HG03565 (cell line): ENCODE results near the gene DNAJB12.
"Not testable (repeated sequence)": the region's sequence is repeated elsewhere in the genome, so short reads cannot be mapped to it uniquely, and the experiment has no call there.

Source experiments
- ATAC-seq: cut with Tn5 transposase; IDR thresholded peaks from one replicate; pipeline ENCODE4 v1.9.1; 2021; ENCODE audit warnings: mild to moderate bottlenecking, moderate library complexity; ENCODE audit not compliant: unreplicated experiment

DNAJB12 gene

GRCh38 chr10:72353965-72354355 is 759 bp downstream of the DNAJB12 start:
- no peak for ATAC-seq

- ATAC-seq, result no peak
Observed at GRCh38 chr10:72353028-72353964, 1.4 kb downstream of the DNAJB12 start.

GRCh38 chr10:72351479-72351878 is 3.2 kb downstream of the DNAJB12 start:
- no peak for ATAC-seq

GRCh38 chr10:72349438-72349837 is 5.3 kb downstream of the DNAJB12 start:
- no peak for ATAC-seq

- ATAC-seq, result no peak
Observed at GRCh38 chr10:72348282-72348681, 6.4 kb downstream of the DNAJB12 start.

GRCh38 chr10:72346117-72346516 is 8.6 kb downstream of the DNAJB12 start:
- ATAC-seq, result not testable (repeated sequence)

- no peak for ATAC-seq
Observed at GRCh38 chr10:72344932-72345331, 9.8 kb downstream of the DNAJB12 start.

GRCh38 chr10:72342911-72343310 is 11.8 kb downstream of the DNAJB12 start:
- no peak for ATAC-seq

GRCh38 chr10:72340510-72341261 is 14.0 kb downstream of the DNAJB12 start:
- peak; percentile 33 for ATAC-seq

- ATAC-seq, result no peak
Observed at GRCh38 chr10:72338180-72338579, 16.5 kb downstream of the DNAJB12 start.

GRCh38 chr10:72337722-72338121 is 17.0 kb downstream of the DNAJB12 start:
- ATAC-seq, result no peak

GRCh38 chr10:72337039-72337629 is 17.6 kb downstream of the DNAJB12 start:
- ATAC-seq, result no peak

GRCh38 chr10:72336259-72337038 is 18.3 kb downstream of the DNAJB12 start:
- no peak for ATAC-seq

GRCh38 chr10:72335394-72336258 is 19.1 kb downstream of the DNAJB12 start:
- peak; percentile 14 for ATAC-seq

- ATAC-seq, result peak; percentile 66
Observed at GRCh38 chr10:72334825-72335393, 19.8 kb downstream of the DNAJB12 start.

- peak; percentile 2 for ATAC-seq
Observed at GRCh38 chr10:72334196-72334824, 20.4 kb downstream of the DNAJB12 start.

- ATAC-seq, result no peak
Observed at GRCh38 chr10:72333112-72334015, 21.4 kb downstream of the DNAJB12 start.
